ENCODE results near the gene GGA2.
"Not testable (repeated sequence)": the region's sequence is repeated elsewhere in the genome, so short reads cannot be mapped to it uniquely, and the experiment has no call there.

GGA2 gene

GRCh38 chr16:23476289-23476688 is 34.0 kb downstream of the GGA2 start:
- no peak for DNase-seq (ENCODE audit: low spot score)

- no peak for DNase-seq (ENCODE audit: low spot score)
Measured at GRCh38 chr16:23469814-23470213, 40.5 kb downstream of the GGA2 start.

GRCh38 chr16:23466162-23466885 is 44.0 kb downstream of the GGA2 start:
- no peak for DNase-seq (ENCODE audit: low spot score)

GRCh38 chr16:23465179-23465578 is 45.1 kb downstream of the GGA2 start:
- no peak for DNase-seq (ENCODE audit: low spot score)

DNA sequence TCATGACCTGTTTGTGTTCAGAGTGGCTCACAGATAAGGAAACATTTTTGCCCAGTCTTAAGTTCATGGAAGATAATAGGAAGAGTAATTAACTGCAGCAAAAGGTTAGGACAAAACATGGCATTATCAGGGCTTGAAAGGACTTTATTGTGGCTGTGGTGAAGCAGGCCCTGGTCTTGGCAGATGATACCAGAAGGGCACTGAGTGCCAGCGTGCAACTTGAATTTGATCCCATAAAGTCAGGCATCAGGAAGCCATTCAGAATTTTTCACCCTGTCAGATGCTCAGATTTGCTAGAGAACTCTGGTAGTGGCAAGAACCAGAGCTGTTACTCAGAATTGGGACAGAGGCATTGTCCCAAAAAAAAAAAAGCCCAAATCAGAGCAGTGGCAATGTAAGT is 46.1 kb downstream of the GGA2 start:
- peak; percentile 68 for DNase-seq (ENCODE audit: low spot score)

DNA sequence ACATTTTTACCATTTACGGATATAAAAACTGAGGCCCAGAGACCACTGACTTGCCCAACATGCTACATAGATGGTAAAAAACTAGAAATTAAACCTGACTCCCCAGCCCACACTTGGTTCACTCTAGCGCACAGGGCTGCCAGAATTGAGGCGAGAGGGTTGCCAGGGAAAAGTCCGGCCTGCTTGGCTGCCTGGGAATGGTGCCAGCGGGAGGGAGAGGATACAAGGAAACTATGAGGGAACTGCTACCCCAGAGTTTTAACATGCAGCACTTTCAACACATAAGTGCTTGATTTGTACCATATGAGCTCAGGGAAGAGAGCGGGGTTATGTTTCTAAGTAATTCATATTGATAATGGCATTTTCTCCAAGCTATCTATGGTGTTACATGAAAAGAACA is 47.3 kb downstream of the GGA2 start:
- DNase-seq (ENCODE audit: low spot score), result peak; percentile 79

DNA sequence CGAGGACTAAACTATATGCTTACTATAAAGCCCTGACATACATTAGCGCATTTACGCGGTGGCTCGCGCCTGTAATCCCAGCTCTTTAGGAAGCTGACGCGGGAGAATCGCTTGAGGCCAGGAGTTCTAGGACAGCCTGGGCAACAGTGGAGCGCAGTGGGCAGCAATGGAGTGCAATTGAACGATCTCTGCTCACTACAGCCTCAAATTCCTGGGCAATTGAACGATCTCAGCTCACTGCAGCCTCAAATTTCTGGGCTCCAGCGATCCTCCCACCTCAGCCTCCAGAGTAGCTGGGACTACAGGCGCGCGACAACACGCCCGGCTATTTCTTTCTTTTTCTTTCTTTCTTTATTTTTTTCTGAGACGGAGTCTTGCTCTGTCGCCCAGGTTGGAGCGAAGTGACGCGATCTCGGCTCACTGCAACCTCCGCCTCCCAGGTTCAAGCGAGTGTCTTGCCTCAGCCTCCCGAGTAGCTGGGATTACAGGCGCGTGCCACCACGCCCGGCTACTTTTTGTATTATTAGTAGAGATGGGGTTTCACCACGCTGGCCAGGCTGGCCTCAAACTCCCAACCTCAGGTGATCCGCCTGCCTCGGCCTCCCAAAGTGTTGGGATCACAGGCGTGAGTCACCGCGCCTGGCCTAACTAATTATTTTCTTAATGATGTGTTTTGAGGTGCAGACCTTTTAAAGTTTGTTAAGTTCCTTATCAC is 56.8 kb downstream of the GGA2 start:
- no peak for DNase-seq (ENCODE audit: low spot score)

DNA sequence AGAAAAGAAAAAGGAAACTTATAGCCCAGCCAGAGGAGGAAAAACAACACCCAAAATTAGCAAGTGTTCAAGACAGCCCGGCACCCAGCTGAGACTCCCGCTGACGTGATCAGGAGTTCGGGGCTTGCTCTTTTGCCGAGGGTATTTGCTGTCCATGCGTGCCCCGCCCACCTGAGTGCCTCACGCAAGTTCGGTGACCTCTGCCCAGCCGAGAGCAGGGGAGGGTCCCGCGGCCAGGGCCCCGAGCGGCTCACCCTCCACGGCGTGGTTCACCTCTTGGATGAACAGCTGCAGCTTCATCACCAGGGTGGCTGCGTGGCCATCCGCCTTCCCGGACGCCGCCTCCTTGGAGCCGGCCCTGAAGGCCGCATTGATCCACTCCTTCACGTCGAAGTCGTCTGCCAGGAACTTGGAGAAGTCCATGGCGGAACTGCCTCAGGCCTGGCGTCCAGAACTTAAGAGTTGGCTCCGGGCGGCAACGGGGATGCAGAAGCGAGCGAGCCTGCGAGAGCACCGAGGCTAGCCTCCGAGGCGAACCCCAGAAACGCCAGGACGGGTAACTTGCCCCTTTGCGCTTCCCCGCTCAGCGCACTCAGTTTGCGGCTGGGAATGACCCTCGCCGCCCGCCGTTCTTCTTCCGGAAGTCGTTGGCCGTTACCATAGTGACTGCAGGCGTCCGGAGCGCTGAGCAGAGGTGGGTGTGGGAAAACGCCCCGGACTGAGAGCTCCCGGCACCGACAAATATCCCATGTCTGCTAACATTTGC is 57.5 kb downstream of the GGA2 start, which contains the start of gene COG7:
COG7 (minus strand) TSS at position 618 of the 766 bp plus-strand sequence; CDS start at position 423, 195 bp downstream.
- DNase-seq (ENCODE audit: low spot score), result peak; percentile 80

GRCh38 chr16:23452221-23452571 is 58.1 kb downstream of the GGA2 start:
- DNase-seq (ENCODE audit: low spot score), result no peak

- DNase-seq (ENCODE audit: low spot score), result no peak
Measured at GRCh38 chr16:23448392-23448791, 61.9 kb downstream of the GGA2 start.

DNA sequence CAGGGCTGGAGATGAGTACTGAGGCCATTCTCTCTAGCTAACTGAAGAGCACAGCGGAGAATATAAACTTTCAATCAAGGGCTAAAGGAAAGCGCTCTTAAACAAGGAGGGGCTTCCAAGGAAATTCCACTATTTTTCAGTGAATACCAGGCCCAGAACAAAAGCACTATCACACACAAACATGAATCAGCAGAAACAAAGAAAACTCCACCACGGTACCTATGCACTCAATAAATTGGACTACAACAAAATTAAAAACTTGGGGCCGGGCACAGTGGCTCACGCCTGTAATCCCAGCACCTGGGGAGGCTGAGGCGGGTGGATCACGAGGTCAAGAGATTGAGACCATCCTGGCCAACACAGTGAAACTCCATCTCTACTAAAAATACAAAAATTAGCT is 72.8 kb downstream of the GGA2 start:
- DNase-seq (ENCODE audit: low spot score), result not testable (repeated sequence)

DNA sequence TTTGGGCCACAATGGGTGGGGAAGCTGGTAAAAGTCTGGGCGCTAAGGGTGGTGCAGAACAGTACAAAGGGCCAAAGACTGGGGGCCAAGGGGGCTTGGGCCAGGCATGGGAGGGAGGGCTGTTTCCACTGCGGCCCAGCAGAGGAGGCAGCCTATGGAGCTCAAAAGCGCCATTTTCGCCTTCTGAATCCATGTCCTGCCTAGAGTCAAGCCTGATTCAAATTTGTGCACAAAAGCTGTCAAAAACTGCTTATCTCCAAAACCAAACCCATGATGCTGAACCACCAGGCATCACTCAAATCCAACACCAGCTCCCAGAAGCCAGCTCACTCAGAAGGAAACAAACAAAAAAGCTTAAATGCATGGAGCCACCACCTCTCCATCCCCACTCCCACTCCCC is 73.3 kb downstream of the GGA2 start:
- DNase-seq (ENCODE audit: low spot score), result no peak

DNA sequence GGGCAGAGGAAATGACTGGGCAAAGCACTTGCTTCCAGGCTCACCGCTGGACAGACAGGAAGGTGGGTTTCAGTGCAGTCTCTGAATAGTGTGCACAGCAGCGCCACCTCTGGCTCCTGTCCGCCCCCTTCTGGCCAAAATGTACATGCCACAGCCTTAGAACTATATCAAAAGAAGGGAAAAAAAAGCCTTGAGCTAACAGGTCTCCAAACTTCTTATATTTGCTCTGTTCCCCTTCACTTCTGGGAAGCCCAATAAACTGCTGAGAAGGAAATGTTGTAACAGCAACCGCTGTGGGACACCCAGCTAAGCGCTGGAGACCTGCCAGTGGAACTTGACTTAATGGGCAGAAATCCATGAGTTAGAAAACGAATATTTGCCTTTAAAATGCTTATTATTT is 74.8 kb downstream of the GGA2 start:
- peak; percentile 66 for DNase-seq (ENCODE audit: low spot score)

DNA sequence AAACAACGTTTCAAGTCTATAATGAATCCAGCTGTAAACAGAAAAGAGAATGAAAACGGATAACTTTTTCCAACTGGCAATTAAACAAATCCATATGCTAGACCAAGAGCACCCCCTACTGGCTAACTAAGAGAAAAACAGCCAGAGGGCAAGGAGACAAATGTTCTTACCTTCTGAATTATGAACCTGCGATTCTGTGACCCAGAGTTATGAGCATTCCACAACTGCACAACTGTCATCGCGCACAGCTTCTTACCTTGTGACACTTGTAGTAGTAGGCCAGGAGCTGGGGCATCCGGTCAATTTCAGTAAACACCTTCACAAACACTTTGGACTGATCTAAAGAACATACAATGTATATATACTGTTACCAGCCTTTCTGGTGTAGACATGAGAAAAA is 75.9 kb downstream of the GGA2 start:
- DNase-seq (ENCODE audit: low spot score), result peak; percentile 88

DNA sequence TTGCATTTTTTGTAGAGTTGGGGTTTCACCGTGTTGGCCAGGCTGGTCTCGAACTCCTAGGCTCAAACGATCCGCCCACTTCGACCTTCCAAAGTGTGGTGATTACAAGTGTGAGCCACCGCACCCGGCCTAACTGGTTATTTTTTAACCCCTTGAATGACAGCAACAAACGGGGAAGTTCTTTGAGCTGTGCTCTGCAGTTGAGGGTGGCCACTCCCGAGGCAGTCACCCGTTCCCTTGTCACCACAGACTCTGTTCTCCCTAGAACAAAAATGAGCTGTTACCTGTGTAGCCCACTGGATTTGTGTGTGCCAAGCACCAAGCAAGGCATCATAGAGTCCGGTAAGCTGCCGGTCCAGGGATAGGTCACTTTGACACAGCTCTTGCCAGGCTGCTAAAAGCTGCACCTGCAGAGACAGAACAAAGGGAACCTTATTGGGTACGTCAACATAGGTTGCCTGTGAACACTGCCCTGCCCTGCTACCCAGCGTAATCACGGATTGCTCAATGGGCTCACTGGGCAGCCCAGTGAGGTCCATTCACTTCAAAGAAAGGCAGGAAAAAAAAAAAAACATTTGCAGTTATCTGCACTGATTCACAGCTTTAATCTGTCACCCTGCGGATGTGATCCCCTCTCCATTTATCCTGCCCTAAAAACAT is 76.9 kb downstream of the GGA2 start:
- no peak for DNase-seq (ENCODE audit: low spot score)

DNA sequence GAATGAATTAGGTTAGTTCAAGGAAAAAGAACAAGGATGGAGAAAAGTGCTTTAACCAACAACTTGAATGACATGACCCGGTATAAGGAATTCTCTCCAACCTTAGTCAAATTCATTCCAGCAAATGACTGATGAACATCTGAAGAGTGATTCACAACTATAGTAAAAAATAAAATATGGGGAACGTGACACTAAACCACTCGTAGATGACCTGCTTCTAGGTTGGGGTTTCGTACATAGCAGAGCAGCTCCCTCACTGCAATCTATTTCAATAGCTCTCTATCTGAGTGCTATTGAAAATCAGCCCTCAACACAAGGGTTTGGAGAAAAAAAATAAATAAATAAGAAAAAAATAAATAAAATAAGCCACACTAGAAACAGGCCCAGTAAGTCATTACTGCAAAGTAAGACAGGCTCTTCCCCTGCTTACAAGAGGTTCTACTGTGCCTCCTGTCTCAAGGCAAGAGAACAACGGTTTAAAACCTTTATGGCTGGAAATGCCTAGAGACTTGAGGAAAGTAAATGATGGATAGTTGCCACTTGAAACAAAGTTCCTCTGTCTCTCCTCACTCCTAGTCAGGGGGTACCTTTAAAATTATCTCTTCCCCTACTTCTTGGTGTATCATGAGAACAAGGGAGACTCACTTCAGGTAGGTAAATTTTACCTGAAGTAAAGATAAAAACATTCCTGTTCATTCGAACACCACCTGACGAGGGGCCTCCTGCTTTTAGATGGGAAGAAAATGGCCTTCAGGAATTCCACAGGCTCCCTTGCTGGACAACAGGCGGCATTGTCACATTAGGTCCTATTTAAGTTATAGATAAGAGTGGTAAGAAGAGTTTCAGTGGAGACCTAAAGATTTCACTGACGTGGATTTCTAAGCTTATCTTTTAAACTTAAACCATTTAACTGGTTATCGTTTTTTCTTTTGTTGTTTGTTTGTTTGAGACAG is 77.8 kb downstream of the GGA2 start:
- DNase-seq (ENCODE audit: low spot score), result no peak

GRCh38 chr16:23428351-23428750 is 81.9 kb downstream of the GGA2 start:
- DNase-seq (ENCODE audit: low spot score), result no peak

DNA sequence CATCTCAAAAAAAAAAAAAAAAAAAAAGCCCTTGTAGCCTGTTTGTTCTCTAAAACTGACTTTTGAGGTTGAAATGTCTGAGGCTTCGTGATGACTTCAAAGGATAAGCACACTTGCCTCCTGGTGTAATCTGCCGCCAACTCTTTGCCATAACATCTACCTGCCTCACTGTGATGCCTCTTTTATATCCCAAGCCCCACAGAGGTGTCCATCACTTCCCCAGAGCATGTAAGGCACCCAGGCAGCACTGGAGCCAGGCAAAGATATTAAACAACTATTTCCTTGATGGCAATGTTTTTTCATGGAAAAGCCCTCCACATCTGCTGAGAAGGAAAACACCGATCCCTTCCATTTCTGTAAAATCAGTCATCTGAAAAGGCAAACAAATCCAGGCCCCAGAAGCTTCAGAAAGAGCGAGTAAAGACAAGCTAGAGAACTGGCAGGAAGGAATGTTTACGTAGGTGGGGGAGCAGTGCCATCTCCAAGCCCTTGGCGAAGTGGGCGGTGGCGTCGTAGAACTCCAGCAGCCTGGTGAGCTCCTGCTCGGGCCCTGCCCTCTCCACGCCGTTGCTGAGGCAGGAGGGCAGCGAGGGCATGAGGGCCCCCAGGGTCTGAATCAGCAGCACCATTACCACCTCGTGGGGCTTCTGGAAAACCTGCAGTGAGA is 85.9 kb downstream of the GGA2 start:
- no peak for DNase-seq (ENCODE audit: low spot score)

DNA sequence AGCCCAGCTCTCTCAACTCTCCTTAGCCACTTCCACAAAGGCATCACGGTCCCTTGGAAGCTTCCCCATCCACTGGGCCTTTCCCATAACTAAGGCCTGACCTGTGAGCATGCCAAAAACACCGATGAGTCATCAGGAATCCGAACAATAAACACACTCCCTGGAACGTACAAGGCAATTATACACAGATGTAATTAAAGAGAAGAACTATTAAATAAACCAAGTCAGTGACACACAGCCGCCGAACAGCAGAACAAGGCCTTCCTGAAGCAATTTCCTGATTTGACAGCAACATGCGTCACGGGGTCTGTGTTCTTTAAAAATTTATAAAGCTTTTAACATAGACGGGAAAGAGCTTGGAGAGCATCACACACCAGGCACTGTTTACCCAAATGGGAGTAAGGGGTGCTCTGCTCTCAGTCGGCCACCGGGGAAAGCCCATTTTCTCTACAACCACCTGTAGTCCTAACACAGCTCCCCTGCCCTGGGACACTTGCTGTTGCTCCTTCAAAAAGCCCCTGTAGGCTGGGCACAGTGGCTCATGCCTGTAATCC is 86.7 kb downstream of the GGA2 start:
- DNase-seq (ENCODE audit: low spot score), result no peak

- no peak for DNase-seq (ENCODE audit: low spot score)
Measured at GRCh38 chr16:23420011-23420410, 90.3 kb downstream of the GGA2 start.
